HG02623 (cell line): ENCODE measurements around the gene CCR5.

Experiments
- ATAC-seq: cut with Tn5 transposase; IDR thresholded peaks from one replicate; pipeline ENCODE4 v1.9.1; 2021; ENCODE audit warnings: moderate library complexity; ENCODE audit not compliant: unreplicated experiment

Gene CCR5

DNA sequence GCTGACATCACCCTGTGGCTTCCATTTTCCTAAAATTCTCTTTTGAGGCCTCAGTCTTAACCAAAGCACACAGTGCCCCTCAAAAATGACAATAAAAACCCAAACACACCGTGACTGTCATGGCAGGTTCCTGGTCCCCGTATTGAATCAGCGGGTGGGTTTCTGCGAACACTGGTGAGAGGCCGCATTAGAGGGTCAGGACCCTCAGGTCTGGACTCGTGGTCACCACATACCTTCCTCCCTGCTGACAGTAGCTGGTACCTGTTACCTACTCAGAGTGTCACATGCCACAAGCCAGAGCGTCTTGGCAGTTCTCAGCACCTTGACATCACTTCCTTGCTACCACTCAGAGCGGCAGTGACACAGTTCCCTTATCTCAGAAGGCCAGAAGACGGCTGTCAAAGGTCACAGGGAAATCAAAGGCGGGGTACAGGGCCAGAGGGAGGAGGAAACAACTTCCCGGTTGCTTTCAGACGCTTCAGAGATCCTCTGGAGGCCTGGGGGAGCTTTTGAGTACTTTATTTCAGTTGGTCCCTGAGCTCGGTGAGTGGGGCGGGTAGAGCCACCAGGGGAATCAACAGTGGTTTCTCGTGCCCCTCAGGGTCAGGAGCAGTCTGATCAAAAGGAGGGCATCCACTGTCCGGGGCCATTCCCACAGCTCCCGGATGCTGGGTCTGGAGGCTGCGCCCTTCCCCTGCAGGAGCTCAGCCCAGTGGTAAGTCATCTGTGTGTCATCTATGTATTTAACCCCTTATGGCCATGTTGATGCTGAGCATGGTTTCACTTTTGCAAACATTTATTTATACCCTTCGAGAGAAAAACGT, 36.3 kb downstream of the CCR5 start, which contains the start of the genes CCR5AS and CCRL2:
CCR5AS (minus strand) TSS at position 279 of the 824 bp plus-strand sequence.
CCRL2 (plus strand) TSS at position 472 of the 824 bp plus-strand sequence. CDS start 821 bp downstream, outside the sequence.
- ATAC-seq, result no peak

- no peak for ATAC-seq
Observed at GRCh38 chr3:46407970-46408369, 37.2 kb downstream of the CCR5 start.

GRCh38 chr3:46408853-46409252, 38.1 kb downstream of the CCR5 start:
- ATAC-seq, result no peak

- ATAC-seq, result no peak
Observed at GRCh38 chr3:46409739-46410489, 39.2 kb downstream of the CCR5 start.

DNA sequence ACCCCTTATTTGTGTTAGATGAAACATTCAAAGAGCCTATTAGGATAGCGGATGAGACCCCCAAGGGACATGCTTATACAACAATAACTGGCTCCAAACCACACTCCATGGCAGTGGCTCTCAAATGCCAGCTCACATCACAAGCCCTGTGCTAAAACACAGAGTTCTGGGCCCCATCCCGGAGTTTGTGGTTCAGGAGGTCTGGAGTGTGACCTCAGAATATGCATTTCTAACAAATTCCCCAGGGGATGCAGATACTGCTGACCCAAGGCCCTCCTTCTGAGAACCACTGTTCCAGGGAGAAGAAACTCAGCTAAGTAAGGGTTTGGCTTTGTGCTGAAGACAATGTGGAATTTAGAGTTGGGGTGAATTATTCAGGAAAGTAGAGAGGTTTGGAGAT, 39.9 kb downstream of the CCR5 start:
- no peak for ATAC-seq

GRCh38 chr3:46411271-46411670, 40.5 kb downstream of the CCR5 start:
- no peak for ATAC-seq

DNA sequence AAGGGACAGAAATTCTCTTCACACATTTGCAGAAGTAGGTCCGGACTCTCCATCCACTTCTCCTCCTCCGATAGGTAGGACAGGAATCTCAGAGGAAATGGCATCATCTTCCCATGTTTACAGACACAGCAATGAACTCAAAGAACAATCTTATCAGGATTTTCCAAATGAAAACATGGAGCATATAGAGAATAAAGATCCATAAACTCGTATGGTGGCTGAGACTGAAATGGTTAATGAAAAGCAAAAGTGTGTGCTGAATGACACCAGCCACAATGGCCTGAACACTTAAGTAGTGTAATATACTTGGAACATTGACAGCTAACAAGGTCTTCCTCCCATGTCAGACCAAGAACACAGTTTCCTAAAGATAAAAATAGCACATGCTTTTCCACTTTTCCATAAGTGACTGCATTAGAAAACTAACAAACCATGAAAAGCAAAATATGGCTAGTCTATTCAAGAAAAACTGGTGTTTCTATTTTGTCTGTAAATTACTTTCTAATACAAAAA, 42.1 kb downstream of the CCR5 start:
- no peak for ATAC-seq

DNA sequence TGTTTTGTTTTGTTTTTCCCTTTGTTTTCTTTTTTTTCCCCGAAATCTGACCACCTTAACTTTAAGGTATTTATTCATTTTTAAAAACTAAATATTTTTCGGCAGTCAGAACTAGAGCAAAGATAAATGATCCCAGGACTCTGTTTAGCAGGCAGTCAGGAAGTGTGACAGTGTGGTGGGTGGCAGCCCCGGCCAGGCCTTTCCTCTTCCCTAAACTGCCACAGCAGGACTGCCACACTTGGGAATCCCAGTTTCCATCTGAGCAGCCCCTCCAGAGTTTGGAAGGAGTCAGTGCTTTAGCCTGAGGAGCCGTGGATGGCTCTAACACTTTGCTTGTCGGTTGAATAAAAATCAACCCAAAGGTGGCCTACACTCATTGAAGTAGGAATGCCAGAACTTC, 43.2 kb downstream of the CCR5 start:
- ATAC-seq, result no peak

GRCh38 chr3:46414739-46415138, 44.0 kb downstream of the CCR5 start:
- ATAC-seq, result no peak

DNA sequence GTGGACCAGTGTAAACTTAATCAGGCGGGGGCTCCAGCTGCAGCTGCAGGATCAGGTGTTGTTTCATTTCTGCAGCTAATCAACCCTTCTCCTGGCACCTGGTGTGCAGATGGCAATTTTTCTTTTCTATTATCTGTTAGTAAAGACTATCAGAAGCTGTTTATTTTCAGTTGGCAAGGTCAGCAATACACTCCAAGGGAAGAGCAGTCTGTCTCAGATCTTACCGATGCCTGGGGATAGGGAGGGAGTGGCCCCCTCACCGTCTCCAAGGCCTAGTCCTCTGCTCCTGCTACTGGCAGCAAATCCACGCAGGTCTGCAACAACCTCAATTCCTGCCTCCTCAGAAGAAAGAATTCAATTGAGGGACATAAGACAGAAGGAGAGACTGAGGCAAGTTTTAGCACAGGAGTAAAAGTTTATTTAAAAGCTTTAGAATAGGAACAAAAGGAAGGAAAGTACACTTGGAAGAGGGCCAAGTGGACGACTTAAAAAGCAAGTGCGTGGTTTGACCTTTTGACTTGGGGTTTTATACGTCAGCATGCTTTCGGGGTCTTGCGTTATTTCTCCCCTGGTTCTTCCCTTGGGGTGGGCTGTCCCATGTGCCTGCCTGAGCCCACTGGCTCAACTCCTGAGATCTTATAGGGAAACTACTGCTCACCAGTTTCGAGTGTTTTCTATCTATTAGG, 45.5 kb downstream of the CCR5 start:
- no peak for ATAC-seq

GRCh38 chr3:46416811-46417510, 46.2 kb downstream of the CCR5 start:
- no peak for ATAC-seq

DNA sequence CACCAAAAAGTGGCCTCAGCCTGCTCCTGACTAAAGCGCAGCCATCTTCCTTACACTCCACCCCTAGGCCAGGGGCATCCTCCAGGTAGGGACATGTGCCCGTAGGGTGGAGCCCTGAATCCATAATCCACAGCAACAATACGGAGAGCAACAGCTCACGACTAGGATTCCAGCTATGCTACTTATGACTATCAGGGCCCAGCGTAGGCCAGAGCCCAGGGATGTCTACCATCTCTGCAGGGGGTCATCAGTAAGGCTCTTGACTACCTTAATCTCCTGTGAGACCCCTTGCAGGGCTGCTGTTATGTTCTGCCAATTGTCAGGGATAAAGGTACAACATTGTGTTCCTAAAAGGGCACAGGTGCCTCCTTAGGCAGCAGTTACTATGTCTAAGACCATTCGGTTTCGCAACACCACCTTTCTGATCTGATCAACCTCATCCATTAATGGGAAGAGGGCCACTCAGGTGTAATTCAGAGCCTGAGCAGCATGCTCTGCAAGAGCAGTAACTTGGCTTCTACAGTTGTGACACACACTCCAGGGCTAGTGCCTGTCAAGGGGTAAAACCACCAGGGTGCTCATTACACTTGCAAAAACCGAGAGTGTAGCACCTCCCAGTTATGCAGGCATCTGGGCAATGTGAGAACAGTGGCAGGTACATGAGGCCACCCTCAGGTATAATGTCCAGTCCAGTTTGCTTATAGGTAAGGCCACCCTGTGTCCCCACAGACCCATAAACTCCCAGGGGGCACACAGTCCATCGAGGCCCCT, 47.3 kb downstream of the CCR5 start:
- ATAC-seq, result no peak

DNA sequence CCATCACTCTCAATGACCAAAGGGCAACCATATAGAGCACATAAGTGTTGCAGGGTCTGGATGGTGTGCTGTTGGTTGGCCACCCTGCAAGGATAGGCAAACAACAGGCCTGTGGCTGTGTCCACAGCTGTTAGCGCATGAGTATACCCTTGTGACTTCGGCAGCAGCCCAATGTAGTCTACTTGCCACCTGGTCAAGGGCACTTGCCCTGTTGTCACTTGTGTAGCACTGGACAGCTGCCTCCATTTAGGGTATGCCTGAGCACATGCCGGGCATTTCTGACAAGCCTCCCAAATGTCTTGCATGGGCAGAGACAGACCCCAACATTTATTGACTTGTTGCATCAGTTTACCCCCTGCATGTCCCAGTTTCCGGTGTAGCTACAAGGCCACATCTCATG, 49.1 kb downstream of the CCR5 start:
- ATAC-seq, result no peak

GRCh38 chr3:46420931-46421330, 50.2 kb downstream of the CCR5 start:
- ATAC-seq, result no peak

GRCh38 chr3:46422617-46423016, 51.9 kb downstream of the CCR5 start:
- ATAC-seq, result no peak

DNA sequence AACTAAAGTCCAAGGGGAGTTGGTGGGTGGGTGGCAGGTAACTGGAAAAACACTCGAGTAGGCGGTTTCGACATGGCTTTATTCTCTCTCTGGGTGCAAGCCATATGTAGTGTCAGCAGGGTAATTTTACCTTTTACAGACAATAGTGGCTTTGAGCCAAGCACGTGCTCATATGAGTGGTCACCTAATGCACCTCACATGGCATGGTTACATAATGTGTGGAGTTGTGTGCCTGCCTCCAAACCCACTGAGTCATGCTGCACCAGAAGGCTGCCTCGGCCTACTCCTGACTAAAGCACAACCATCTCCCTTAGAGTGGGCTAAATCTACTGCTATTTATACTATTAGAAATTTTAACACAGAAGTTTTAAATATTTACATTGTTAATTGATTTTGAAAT, 52.8 kb downstream of the CCR5 start:
- no peak for ATAC-seq
